ENCODE results near the gene PDE4D. TPM values are rescaled to one million over a fixed set of nuclear protein-coding genes. Genes with fewer than 3 reads are reported as not detected.

Gene PDE4D
- total RNA-seq, 1 donor from 2014 or later = 14.2 TPM

DNA sequence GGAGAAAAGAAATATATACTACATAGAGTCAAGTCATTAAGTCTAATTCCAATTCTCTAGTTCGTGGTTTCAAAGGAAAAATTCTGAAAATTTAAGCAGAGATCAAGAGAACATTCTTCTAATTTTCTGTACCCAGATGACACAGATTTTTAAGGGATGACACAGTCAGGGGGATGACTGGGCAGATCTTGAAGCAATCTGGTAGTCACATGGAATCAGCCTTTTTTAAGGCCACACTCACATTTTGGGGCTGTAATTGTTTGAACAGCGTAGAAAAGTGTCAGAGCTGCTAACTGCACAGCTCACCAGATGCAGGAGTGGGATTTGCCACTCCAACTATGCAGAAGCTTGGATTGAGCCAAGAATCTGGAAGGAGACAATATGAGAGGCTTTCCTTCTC, 20.4 kb downstream of the PDE4D start:
- Histone ChIP-seq H3K9me3 (ENCODE audit: insufficient read depth, low read depth, low read length) (no peaks in the 10 kb centered on the region), H3K4me3 (ENCODE audit: insufficient read depth, low read depth, low read length) (no peak overlapping the region), H3K79me2 (ENCODE audit: insufficient read depth, low read length) (no peaks in the 10 kb centered on the region), H4K20me1 (ENCODE audit: insufficient read depth, low read length) (no peaks in the 10 kb centered on the region), H3K36me3 (ENCODE audit: insufficient read depth, low read length) (no peaks in the 10 kb centered on the region), H2AFZ (ENCODE audit: low read depth, low read length) (no peak overlapping the region), H3K4me2 (ENCODE audit: low read length) (peak overlapping the region; percentile 38), H3K9ac (ENCODE audit: low read length) (peak overlapping the region; percentile 1), H3K4me1 (ENCODE audit: insufficient read depth, low read length) (peaks cover 4% of the 10 kb centered on the region), H3K27me3 (ENCODE audit: insufficient read depth, low read length) (no peaks in the 10 kb centered on the region), H3K27ac (ENCODE audit: low read depth, low read length) (peak overlapping the region; percentile 21)
- Mint-ChIP-seq H3K27ac (ENCODE audit: unreplicated experiment) (peak overlapping the region; percentile 95), H3K36me3 (ENCODE audit: low read depth, unreplicated experiment) (no peaks in the 10 kb centered on the region), H3K4me1 (ENCODE audit: low read depth, unreplicated experiment) (peaks cover 41% of the 10 kb centered on the region), H3K27me3 (ENCODE audit: low read depth, unreplicated experiment) (no peaks in the 10 kb centered on the region), H3K4me3 (ENCODE audit: unreplicated experiment) (peak overlapping the region; percentile 28), H3K9me3 (ENCODE audit: unreplicated experiment) (no peaks in the 10 kb centered on the region)
- DNase-seq (ENCODE audit: low read depth) (peak; percentile 77), FAIRE-seq (peak; percentile 41)
- no peak for TF ChIP-seq EZH2 (IDR thresholded peaks at IDR 0.05; ENCODE audit: insufficient read depth, low read length)
- TF ChIP-seq, protein P1, sequence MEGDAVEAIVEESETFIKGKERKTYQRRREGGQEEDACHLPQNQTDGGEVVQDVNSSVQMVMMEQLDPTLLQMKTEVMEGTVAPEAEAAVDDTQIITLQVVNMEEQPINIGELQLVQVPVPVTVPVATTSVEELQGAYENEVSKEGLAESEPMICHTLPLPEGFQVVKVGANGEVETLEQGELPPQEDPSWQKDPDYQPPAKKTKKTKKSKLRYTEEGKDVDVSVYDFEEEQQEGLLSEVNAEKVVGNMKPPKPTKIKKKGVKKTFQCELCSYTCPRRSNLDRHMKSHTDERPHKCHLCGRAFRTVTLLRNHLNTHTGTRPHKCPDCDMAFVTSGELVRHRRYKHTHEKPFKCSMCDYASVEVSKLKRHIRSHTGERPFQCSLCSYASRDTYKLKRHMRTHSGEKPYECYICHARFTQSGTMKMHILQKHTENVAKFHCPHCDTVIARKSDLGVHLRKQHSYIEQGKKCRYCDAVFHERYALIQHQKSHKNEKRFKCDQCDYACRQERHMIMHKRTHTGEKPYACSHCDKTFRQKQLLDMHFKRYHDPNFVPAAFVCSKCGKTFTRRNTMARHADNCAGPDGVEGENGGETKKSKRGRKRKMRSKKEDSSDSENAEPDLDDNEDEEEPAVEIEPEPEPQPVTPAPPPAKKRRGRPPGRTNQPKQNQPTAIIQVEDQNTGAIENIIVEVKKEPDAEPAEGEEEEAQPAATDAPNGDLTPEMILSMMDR (IDR thresholded peaks at IDR 0.05; ENCODE audit: insufficient read depth, low read depth, low read length) = no peak

DNA sequence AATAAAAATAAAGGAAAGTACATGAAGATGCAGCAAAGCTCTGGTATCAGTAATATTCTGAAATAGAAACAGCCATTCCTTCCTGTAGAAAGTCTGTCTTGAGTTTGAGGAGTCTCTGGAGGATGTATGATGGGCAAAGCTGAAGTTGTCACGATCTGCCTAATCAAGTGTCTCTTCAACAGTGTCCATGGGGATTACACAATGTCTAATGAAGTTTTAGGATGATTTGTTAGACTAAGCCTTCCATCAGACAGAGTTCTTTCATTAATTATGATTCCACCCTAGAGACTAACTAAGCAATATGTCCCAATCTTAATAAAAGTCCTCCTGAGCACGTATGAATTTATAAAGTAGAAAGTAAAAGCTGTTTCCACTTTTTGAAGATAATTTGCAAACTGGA, 26.9 kb downstream of the PDE4D start:
- FAIRE-seq (no peak), DNase-seq (ENCODE audit: low read depth) (no peak)
- Mint-ChIP-seq H3K9me3 (ENCODE audit: unreplicated experiment) (no peaks in the 10 kb centered on the region), H3K27me3 (ENCODE audit: low read depth, unreplicated experiment) (no peaks in the 10 kb centered on the region), H3K27ac (ENCODE audit: unreplicated experiment) (no peak overlapping the region), H3K36me3 (ENCODE audit: low read depth, unreplicated experiment) (no peaks in the 10 kb centered on the region), H3K4me3 (ENCODE audit: unreplicated experiment) (no peak overlapping the region), H3K4me1 (ENCODE audit: low read depth, unreplicated experiment) (peaks cover 18% of the 10 kb centered on the region)
- no peak for TF ChIP-seq EZH2 (IDR thresholded peaks at IDR 0.05; ENCODE audit: insufficient read depth, low read length)
- TF ChIP-seq, protein P1 (IDR thresholded peaks at IDR 0.05; ENCODE audit: insufficient read depth, low read depth, low read length) = no peak
- no peak overlapping the region for H2AFZ ChIP-seq (ENCODE audit: low read depth, low read length)
- H3K27ac ChIP-seq (ENCODE audit: low read depth, low read length) = no peak overlapping the region
- no peaks in the 10 kb centered on the region for H4K20me1 ChIP-seq (ENCODE audit: insufficient read depth, low read length)
- no peak overlapping the region for H3K4me3 ChIP-seq (ENCODE audit: insufficient read depth, low read depth, low read length)
- H3K9me3 ChIP-seq (ENCODE audit: insufficient read depth, low read depth, low read length) = no peaks in the 10 kb centered on the region
- H3K4me2 ChIP-seq (ENCODE audit: low read length) = no peak overlapping the region
- H3K9ac ChIP-seq (ENCODE audit: low read length) = no peak overlapping the region
- no peaks in the 10 kb centered on the region for H3K79me2 ChIP-seq (ENCODE audit: insufficient read depth, low read length)
- no peaks in the 10 kb centered on the region for H3K4me1 ChIP-seq (ENCODE audit: insufficient read depth, low read length)
- H3K36me3 ChIP-seq (ENCODE audit: insufficient read depth, low read length) = no peaks in the 10 kb centered on the region
- H3K27me3 ChIP-seq (ENCODE audit: insufficient read depth, low read length) = no peaks in the 10 kb centered on the region

DNA sequence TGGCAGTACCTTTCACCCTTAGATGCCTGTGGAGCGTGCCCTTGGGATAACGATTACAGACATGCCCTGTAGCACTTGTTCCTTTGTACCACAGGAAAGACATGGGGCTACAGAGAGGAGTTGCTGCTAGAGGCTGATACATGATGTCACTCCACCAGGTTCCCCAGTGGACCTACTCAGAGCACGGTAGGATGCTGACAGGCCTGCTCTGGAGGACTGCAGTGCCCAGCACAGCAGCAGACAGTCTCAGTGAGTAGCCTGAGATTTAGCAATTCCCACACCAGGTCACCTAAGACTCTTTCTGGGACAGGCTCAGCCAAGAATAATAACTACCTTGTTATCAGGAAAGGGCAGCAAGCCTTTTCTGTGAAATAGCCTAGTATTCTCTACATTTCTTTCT, 28.8 kb downstream of the PDE4D start:
- DNase-seq (ENCODE audit: low read depth) (no peak), FAIRE-seq (no peak)
- H3K36me3 ChIP-seq (ENCODE audit: insufficient read depth, low read length) = no peaks in the 10 kb centered on the region
- TF ChIP-seq EZH2 (IDR thresholded peaks at IDR 0.05; ENCODE audit: insufficient read depth, low read length) = no peak
- TF ChIP-seq, protein P1 (IDR thresholded peaks at IDR 0.05; ENCODE audit: insufficient read depth, low read depth, low read length) = no peak
- peaks cover 8% of the 10 kb centered on the region for H3K4me1 Mint-ChIP-seq (ENCODE audit: low read depth, unreplicated experiment)
- H3K4me1 ChIP-seq (ENCODE audit: insufficient read depth, low read length) = no peaks in the 10 kb centered on the region
- H3K4me2 ChIP-seq (ENCODE audit: low read length) = no peak overlapping the region
- H3K27ac ChIP-seq (ENCODE audit: low read depth, low read length) = no peak overlapping the region
- no peak overlapping the region for H3K4me3 Mint-ChIP-seq (ENCODE audit: unreplicated experiment)
- no peaks in the 10 kb centered on the region for H3K9me3 Mint-ChIP-seq (ENCODE audit: unreplicated experiment)
- H3K27me3 Mint-ChIP-seq (ENCODE audit: low read depth, unreplicated experiment) = no peaks in the 10 kb centered on the region
- peak overlapping the region; percentile 47 for H3K27ac Mint-ChIP-seq (ENCODE audit: unreplicated experiment)
- no peaks in the 10 kb centered on the region for H4K20me1 ChIP-seq (ENCODE audit: insufficient read depth, low read length)
- no peaks in the 10 kb centered on the region for H3K79me2 ChIP-seq (ENCODE audit: insufficient read depth, low read length)
- no peaks in the 10 kb centered on the region for H3K9me3 ChIP-seq (ENCODE audit: insufficient read depth, low read depth, low read length)
- no peak overlapping the region for H3K9ac ChIP-seq (ENCODE audit: low read length)
- no peaks in the 10 kb centered on the region for H3K27me3 ChIP-seq (ENCODE audit: insufficient read depth, low read length)
- H3K36me3 Mint-ChIP-seq (ENCODE audit: low read depth, unreplicated experiment) = no peaks in the 10 kb centered on the region
- H2AFZ ChIP-seq (ENCODE audit: low read depth, low read length) = no peak overlapping the region
- no peak overlapping the region for H3K4me3 ChIP-seq (ENCODE audit: insufficient read depth, low read depth, low read length)

Data from astrocyte (in vitro differentiated cells and primary cell).